PC-9 (cell line): ENCODE results near the gene ELK4. TPM values are rescaled to one million over a fixed set of nuclear protein-coding genes. Genes with fewer than 3 reads are reported as not detected.

Experiments used
- BruUV-seq: library from RNA; stranded (reverse); fragments of 400-500 nt; replicated peaks from 2 replicates; lab custom pipeline; 2021; lab: Mats Ljungman, UMichigan
- CTCF ChIA-PET: fragments of 300-600 bp; sonication (Branson Sonifier 250); formaldehyde crosslinking; loops from one replicate; lab custom pipeline; 2022; ENCODE audit warnings: antibody characterized with exemption; lab: Charles Lee
- POLR2A ChIA-PET: fragments of 300-600 bp; sonication (Branson Sonifier 250); formaldehyde crosslinking; loops from one replicate; lab custom pipeline; 2022; ENCODE audit warnings: antibody characterized with exemption; ENCODE audit not compliant: unreplicated experiment; lab: Charles Lee
- DNase-seq, 2 experiments: peaks; one replicate each; pipeline versions ENCODE4 v3.0.0 to v3.0.0-alpha.2; 2015 to 2022; ENCODE audit warnings: mixed read lengths in 1 of 2
- H2AFZ ChIP-seq: fragments of 200-600 bp; sonication (generic); 2 replicates; pipeline ENCODE4 v1.8.1; 2017; ENCODE audit warnings: antibody characterized with exemption
- H3F3A ChIP-seq: fragments of 200-600 bp; sonication (generic); 2 replicates; pipeline ENCODE4 v1.8.1; 2017; ENCODE audit warnings: antibody characterized with exemption, mild to moderate bottlenecking, low read depth; ENCODE audit not compliant: insufficient read depth
- H3K27ac ChIP-seq: fragments of 200-600 bp; sonication (generic); 2 replicates; pipeline ENCODE4 v1.6.1; 2016; ENCODE audit warnings: mixed run types
- H3K27me3 ChIP-seq: fragments of 200-600 bp; sonication (generic); 2 replicates; pipeline ENCODE4 v1.6.1; 2016; ENCODE audit warnings: low read depth, mixed run types; ENCODE audit not compliant: insufficient read depth
- H3K36me3 ChIP-seq: fragments of 200-600 bp; sonication (generic); 2 replicates; pipeline ENCODE4 v1.6.1; 2016; ENCODE audit warnings: low read depth, mixed run types
- H3K4me1 ChIP-seq: fragments of 200-600 bp; sonication (generic); replicated peaks from 2 replicates; pipeline ENCODE4 v1.6.1; 2016; ENCODE audit warnings: mixed run types; ENCODE audit not compliant: insufficient read depth
- H3K4me2 ChIP-seq: fragments of 200-600 bp; sonication (generic); 2 replicates; pipeline ENCODE4 v1.6.1; 2017; ENCODE audit warnings: mixed run types
- H3K4me3 ChIP-seq: fragments of 200-600 bp; sonication (generic); 2 replicates; pipeline ENCODE4 v1.6.1; 2016; ENCODE audit warnings: mixed run types
- H3K79me2 ChIP-seq: fragments of 200-600 bp; sonication (generic); 2 replicates; pipeline ENCODE4 v1.6.1; 2017; ENCODE audit warnings: low read depth, mixed run types
- H3K9me2 ChIP-seq: fragments of 200-600 bp; sonication (generic); 2 replicates; pipeline ENCODE4 v1.8.1; 2017; ENCODE audit warnings: mild to moderate bottlenecking; ENCODE audit not compliant: insufficient read depth
- H3K9me3 ChIP-seq: fragments of 200-600 bp; sonication (generic); 2 replicates; pipeline ENCODE4 v1.8.1; 2016; ENCODE audit warnings: low read depth; ENCODE audit not compliant: insufficient read depth
- H4K20me1 ChIP-seq: fragments of 200-600 bp; sonication (generic); 2 replicates; pipeline ENCODE4 v1.8.1; 2017; ENCODE audit not compliant: insufficient read depth
- EZH2 ChIP-seq: fragments of 200-600 bp; sonication (generic); IDR thresholded peaks from 2 replicates; pipeline ENCODE4 v1.8.0; 2017; ENCODE audit warnings: antibody characterized with exemption, low read depth
- intact Hi-C: fragments of 100-400 bp; cut with micrococcal nuclease; formaldehyde crosslinking; loops from one replicate; pipeline ENCODE4 v1.10.0; 2022; ENCODE audit not compliant: unreplicated experiment
- total RNA-seq: library from RNA; stranded (reverse); gene quantifications from 2 replicates; pipeline ENCODE4 v1.2.3, GENCODE V29; 2021
- TF ChIP-seq, protein P1 (sequence below): fragments of 200-600 bp; sonication (generic); conservative IDR thresholded peaks from 2 replicates; pipeline ENCODE4 v1.6.1; 2017; ENCODE audit warnings: mixed run types, antibody characterized with exemption, mild to moderate bottlenecking, moderate library complexity

ELK4 gene
- total RNA-seq, 1 experiment from 2014 or later, result 48.1 TPM

DNA sequence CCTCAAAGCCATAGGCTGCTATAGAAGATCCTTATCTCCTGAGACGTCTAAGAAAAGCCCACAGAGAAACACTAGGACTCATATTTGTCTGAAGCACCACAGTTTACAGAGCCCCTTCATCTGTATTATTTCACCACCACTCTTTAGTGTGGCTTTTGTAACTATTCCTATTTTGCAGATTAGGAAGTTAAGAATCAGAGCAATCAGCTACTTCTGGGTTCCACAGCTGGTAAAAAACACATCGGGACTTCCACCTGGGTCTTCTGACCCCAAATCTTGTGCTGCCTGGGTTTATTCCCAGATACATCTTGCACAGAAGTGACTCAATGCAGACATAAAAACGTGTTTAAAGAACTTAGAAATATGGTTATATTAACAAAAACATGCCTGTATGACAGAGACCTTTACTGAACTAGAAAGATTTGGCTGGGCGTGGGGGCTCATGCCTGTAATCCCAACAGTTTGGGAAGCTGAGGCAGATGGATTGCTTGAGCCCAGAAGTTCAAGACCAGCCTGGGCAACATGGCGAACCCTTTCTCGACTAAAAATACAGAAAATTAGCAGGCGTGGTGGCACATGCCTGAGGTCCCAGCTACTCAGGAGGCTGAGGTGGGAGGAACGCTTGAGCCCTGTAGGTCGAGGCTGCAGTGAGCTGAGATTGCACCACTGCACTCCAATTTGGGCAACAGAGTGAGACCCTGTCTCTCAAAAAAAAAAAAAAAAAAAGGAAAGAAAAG lies 40.9 kb downstream of the ELK4 start:
- Histone ChIP-seq H3K27ac (no peak overlapping the region), H3K79me2 (no peaks in the 10 kb centered on the region), H3K9me2 (peaks cover 5% of the 10 kb centered on the region; the same call in 1 of the 2 replicates), H3K36me3 (no peaks in the 10 kb centered on the region), H3K9me3 (no peaks in the 10 kb centered on the region), H3F3A (peaks cover 3% of the 10 kb centered on the region; the same call in 1 of the 2 replicates), H4K20me1 (no peaks in the 10 kb centered on the region), H2AFZ (no peak overlapping the region), H3K27me3 (no peaks in the 10 kb centered on the region), H3K4me2 (no peak overlapping the region), H3K4me1 (peaks cover 12% of the 10 kb centered on the region), H3K4me3 (no peak overlapping the region)
- TF ChIP-seq, protein P1, sequence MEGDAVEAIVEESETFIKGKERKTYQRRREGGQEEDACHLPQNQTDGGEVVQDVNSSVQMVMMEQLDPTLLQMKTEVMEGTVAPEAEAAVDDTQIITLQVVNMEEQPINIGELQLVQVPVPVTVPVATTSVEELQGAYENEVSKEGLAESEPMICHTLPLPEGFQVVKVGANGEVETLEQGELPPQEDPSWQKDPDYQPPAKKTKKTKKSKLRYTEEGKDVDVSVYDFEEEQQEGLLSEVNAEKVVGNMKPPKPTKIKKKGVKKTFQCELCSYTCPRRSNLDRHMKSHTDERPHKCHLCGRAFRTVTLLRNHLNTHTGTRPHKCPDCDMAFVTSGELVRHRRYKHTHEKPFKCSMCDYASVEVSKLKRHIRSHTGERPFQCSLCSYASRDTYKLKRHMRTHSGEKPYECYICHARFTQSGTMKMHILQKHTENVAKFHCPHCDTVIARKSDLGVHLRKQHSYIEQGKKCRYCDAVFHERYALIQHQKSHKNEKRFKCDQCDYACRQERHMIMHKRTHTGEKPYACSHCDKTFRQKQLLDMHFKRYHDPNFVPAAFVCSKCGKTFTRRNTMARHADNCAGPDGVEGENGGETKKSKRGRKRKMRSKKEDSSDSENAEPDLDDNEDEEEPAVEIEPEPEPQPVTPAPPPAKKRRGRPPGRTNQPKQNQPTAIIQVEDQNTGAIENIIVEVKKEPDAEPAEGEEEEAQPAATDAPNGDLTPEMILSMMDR, result no peak
- no peak for TF ChIP-seq EZH2
- no peak for DNase-seq
- BruUV-seq, result no TSS peak
- intact Hi-C loops, result loop anchor here (1.0 kb wide), 2 partner anchors 62 to 66 kb away; no protein-coding TSS in a partner anchor
- ChIA-PET CTCF (interaction anchor here (0.5 to 1.4 kb wide), 3 partner anchors 11 to 55 kb away, joined by 3 to 4 read pairs (median 4); no protein-coding TSS in a partner anchor), POLR2A (interaction anchor here (0.5 to 0.7 kb wide), 3 partner anchors 39 to 320 kb away, joined by 4 to 30 read pairs (median 4); no protein-coding TSS in a partner anchor)

DNA sequence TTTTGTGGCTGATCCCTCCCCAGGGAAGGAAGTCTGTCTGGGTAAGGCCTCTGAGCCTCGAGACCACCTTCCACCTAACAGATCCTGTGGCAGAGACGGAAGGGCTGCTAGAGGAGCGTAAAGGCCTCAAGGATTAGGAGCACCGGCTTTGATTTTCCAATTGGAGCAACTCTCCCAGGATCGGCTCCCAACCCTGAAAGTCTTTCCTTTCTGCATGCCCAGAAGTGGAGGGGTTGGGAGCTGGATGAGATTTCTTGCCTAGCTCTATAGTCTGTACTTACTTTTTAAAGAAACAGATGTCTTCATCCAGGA lies 41.4 kb downstream of the ELK4 start:
- Histone ChIP-seq H2AFZ (no peak overlapping the region), H3K4me2 (no peak overlapping the region), H3K36me3 (no peaks in the 10 kb centered on the region), H4K20me1 (no peaks in the 10 kb centered on the region), H3F3A (peaks cover 6% of the 10 kb centered on the region; the same call in 1 of the 2 replicates), H3K4me1 (peaks cover 18% of the 10 kb centered on the region), H3K79me2 (no peaks in the 10 kb centered on the region), H3K9me2 (peaks cover 5% of the 10 kb centered on the region; the same call in 1 of the 2 replicates), H3K4me3 (no peak overlapping the region), H3K27ac (no peak overlapping the region), H3K27me3 (no peaks in the 10 kb centered on the region), H3K9me3 (no peaks in the 10 kb centered on the region)
- ChIA-PET POLR2A (no interaction called here), CTCF (no interaction called here)
- intact Hi-C loops, result no loop called here
- DNase-seq, result no peak
- TF ChIP-seq, protein P1, result no peak
- TF ChIP-seq EZH2, result no peak
- BruUV-seq, result no TSS peak

DNA sequence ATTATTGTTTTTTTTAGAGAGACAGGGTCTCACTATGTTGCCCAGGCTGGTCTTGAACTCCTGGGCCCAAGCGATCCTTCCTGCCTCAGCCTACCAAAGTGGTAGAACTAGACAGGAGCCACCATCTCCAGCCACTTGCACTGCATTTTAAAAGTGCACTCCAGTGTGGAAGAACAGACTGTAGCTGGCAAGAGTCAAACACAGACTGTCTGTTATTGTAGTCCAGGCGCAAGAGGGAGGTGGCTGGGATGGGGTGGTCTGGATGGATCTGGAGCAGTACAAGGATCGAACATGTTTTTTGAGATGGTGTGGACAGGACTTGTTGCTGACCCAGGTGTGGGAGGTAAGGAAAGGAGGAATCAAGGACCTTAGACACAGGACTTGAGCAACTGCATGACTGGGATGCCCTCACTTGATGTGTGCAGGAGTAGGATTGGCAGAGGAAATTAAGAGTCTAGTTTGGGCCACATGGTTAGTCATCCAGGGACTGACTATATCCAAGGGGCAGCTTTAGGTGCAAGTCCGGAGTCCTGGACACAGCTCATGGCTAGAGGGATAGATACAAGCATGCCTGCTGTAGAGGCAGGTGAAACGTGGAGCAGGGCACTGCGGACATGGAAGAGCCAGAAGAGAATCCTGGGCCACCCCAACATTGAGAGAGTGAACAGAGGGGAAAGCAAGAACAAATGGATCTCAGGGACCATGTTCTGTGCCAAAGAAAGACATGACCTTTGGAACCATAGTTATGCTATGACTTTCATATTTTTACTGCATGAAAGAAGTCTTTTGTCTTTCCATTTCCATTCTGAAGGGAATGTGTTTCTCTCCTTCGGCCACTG lies 42.0 kb downstream of the ELK4 start:
- peaks cover 8% of the 10 kb centered on the region; the same call in 1 of the 2 replicates for H3F3A ChIP-seq
- no peaks in the 10 kb centered on the region for H3K27me3 ChIP-seq
- no peak overlapping the region for H3K4me2 ChIP-seq
- peaks cover 5% of the 10 kb centered on the region; the same call in 1 of the 2 replicates for H3K9me2 ChIP-seq
- no peaks in the 10 kb centered on the region for H3K79me2 ChIP-seq
- ChIA-PET CTCF (no interaction called here), POLR2A (no interaction called here)
- H4K20me1 ChIP-seq, result no peaks in the 10 kb centered on the region
- DNase-seq, result no peak
- TF ChIP-seq, protein P1, result no peak
- TF ChIP-seq EZH2, result no peak
- intact Hi-C loops, result loop anchor here (10.0 kb wide), 1 partner anchor 325 kb away; no protein-coding TSS in a partner anchor
- no TSS peak for BruUV-seq
- peaks cover 24% of the 10 kb centered on the region for H3K4me1 ChIP-seq
- H3K27ac ChIP-seq, result no peak overlapping the region
- no peaks in the 10 kb centered on the region for H3K36me3 ChIP-seq
- H3K9me3 ChIP-seq, result no peaks in the 10 kb centered on the region
- no peak overlapping the region for H3K4me3 ChIP-seq
- no peak overlapping the region for H2AFZ ChIP-seq
